GM12864 (cell line): ENCODE data around the gene YIPF3.

Experiments used
- DNase-seq: peaks from one replicate; pipeline ENCODE4 v3.0.0-alpha.2; 2011; ENCODE audit warnings: low read depth
- H3K4me3 ChIP-seq: 2 replicates; pipeline ENCODE4 v1.5.1; 2011; ENCODE audit warnings: mild to moderate bottlenecking, low read depth, low read length, control low read depth
- CTCF ChIP-seq: IDR thresholded peaks from 2 replicates; pipeline ENCODE4 v1.5.1; 2011; ENCODE audit warnings: low read depth, mild to moderate bottlenecking, moderate library complexity, low read length, control low read depth, inconsistent platforms; ENCODE audit errors: missing control alignments

YIPF3 gene

GRCh38 chr6:43491750-43492661, 24.7 kb downstream of the YIPF3 start:
- DNase-seq: no peak
- no peak overlapping the region for H3K4me3 ChIP-seq
- TF ChIP-seq CTCF: no peak

GRCh38 chr6:43490523-43490939, 26.2 kb downstream of the YIPF3 start:
- DNase-seq: no peak
- no peak overlapping the region for H3K4me3 ChIP-seq
- TF ChIP-seq CTCF: no peak

DNA sequence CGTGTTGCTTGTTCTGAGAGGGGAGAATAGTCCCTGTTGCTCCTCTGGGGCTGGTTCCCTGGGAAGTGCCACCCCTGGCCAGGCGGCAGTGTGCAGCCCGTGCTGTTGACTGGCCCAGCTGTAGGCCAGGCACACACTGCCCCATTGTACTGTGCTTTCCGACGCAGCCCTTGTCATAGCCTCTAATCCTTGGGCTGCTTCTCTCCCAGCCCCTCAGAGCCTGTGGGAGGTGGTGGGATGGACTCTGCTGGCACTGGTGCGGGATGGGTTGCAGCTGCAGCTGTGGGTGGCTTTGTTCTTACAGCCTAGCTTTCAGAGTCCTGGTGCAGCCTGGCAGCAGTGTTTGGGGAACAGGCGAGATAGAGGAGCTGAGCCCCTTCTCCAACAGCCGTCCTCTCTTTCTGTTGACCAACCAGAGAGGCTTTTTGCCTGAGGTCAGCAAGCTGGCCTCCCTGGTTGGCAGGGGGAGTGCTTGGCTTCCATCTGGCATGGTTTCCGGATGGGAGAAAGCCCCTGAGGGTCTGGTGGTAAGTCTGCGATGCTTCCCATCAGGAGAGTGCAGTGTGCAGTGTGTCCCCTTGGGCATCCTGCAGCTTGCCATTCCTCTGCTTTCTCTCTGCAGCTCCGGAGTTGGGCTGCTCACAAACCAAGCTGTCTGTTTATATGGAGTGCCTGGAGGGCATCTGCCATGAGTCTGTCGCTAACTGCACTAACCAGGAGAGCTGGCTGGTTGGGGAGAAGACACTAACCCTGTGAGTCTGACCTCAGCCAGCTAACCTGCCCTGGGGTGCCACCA, 27.3 kb downstream of the YIPF3 start:
- no peak for TF ChIP-seq CTCF
- H3K4me3 ChIP-seq: no peak overlapping the region
- no peak for DNase-seq

DNA sequence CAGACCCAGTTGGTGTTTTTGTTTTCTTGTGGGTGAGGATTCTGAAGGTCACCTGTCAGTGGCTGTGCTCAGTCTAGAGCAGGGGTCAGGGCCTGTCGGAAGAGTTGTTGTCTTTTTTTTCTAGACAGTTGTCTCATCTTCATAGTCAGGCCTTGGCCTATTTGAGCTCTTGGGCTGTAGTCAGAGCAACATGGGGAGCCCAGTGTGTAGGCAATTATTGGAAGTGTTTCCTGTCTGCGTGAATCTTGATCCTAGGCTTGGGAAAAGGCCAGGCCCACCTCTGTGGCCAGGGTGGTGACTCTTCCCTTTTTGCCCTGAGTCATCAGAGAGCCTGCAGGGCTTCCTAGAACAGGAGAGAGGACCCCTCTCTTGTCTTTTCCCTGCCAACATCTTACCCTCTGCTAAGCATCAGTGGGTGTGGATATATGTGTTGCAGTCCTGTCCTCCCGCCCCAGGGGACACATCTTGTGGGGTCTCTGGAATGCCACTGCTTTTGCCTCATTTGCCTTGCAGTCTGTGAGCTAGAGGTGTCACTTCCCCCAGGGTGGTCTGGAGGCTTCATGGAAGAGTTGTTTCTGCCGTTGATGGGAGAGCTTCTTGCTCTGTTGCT, 28.0 kb downstream of the YIPF3 start:
- no peak for TF ChIP-seq CTCF

DNA sequence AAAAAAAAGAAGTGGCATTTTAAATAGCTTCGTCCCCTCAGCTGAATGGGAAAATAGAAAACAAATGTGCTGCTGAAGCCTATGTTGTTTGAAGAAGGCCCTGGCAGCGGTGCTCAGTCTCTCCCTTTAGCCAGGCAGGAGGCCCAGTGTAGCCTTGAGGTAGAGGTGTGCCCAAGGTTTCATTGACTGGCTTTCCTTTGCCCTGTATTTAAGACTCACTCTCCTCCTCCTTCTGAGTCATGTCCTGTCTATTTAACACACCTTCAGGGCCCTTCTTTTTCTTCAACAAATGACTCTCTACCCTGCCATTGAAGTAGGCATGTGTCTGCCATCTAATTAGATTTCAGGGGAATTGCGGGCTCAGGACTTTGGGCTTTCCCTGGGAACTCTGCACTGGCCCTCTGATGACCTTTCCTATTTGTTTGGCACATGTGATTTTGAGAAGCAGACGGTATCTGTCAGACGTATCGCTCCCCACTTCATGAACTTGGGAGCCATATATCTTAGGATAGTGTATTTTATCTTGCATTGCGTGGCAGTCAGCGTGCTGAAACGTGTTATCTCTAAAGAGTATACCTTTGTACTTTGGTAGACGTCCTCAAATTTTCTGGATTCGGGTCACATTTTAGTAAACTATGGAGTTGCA, 35.0 kb downstream of the YIPF3 start:
- DNase-seq: no peak
- TF ChIP-seq CTCF: no peak
- no peak overlapping the region for H3K4me3 ChIP-seq

More for the DNA sequence above, 28.0 kb downstream of the YIPF3 start:
- no peak overlapping the region for H3K4me3 ChIP-seq
- no peak for DNase-seq

GRCh38 chr6:43481075-43481474, 35.7 kb downstream of the YIPF3 start:
- DNase-seq: no peak
- TF ChIP-seq CTCF: no peak
- H3K4me3 ChIP-seq: no peak overlapping the region
